Measurements from ENCODE around the gene RRAGC. TPM values are rescaled to one million over a fixed set of nuclear protein-coding genes. Genes with fewer than 3 reads are reported as not detected.
A peak's percentile ranks its signal among the peaks of the same experiment; 100 is the strongest.

The RRAGC gene
- total and polyA plus RNA-seq, 9 of the 15 experiments (the other 6 are each of a cell fraction or from before 2014, with no cell fraction given), result 3.9 to 16.9 (median 10.9) TPM

GRCh38 chr1:38789498-38790169, 69.9 kb downstream of the RRAGC start:
- Histone ChIP-seq H3K27me3 (ENCODE audit: control insufficient read depth in 2 of 2, insufficient read depth in 2 of 2, low read length in 2 of 2) (no peaks in the 10 kb centered on the region), H3K36me3 (ENCODE audit: control insufficient read depth, insufficient read depth, low read length) (no peaks in the 10 kb centered on the region), H3K4me2 (ENCODE audit: insufficient read depth, low read length) (peak overlapping the region; percentile 0; the same call in 1 of the 2 replicates), H4K20me1 (replicated peaks; ENCODE audit: control insufficient read depth, insufficient read depth, low read length) (no peaks in the 10 kb centered on the region), H3K79me2 (ENCODE audit: control insufficient read depth, insufficient read depth, low read length) (no peaks in the 10 kb centered on the region), H3K4me1 (replicated peaks in 1 of 2; ENCODE audit: control insufficient read depth in 2 of 2, insufficient read depth in 2 of 2, low read length in 2 of 2) (peaks cover 30 to 46% of the 10 kb centered on the region in 2 experiments), H3K9ac (ENCODE audit: insufficient read depth in 1 of 2, low read depth in 2 of 2, low read length in 2 of 2) (peak overlapping the region in 1 of 2 experiments; percentile 41; a peak in 1 of 4 replicates), H2AFZ (ENCODE audit: low read depth, low read length) (peak overlapping the region; percentile 58; the same call in 1 of the 2 replicates), H3K27ac (ENCODE audit: extremely low read depth, low read depth, low read length) (peak overlapping the region; percentile 35; the same call in 1 of the 3 replicates), H3K4me3 (no peak overlapping the region), H3K9me3 (replicated peaks; ENCODE audit: control insufficient read depth, insufficient read depth, low read depth, low read length) (peaks cover 10% of the 10 kb centered on the region), H3K9me1 (ENCODE audit: control insufficient read depth, insufficient read depth, low read length) (no peaks in the 10 kb centered on the region)
- DNase-seq (ENCODE audit: extremely low read depth in 1 of 4, low spot score in 3 of 4) (peak; percentile 54 to 77 (median 64)), FAIRE-seq (no peak), ATAC-seq (peak; percentile 51)
- WGBS (ENCODE audit: insufficient coverage, low coverage, missing lambda C conversion rate), result 9% methylated on average over 5 of the region's 5 CpGs
- BruUV-seq (replicated peaks), result no TSS peak
- POLR2A ChIA-PET, result interaction anchor here (0.7 to 1.7 kb wide), 9 partner anchors 8 to 178 kb away, joined by 3 to 12 read pairs (median 4); no protein-coding TSS in a partner anchor
- CTCF ChIA-PET (ENCODE audit: low intra/inter-chr PET ratio), result no interaction called here
- intact Hi-C loops (cut with micrococcal nuclease) (no loop called here), in situ Hi-C loops (cut with MboI) (no loop called here)
- TF ChIP-seq IFI16 (CRISPR knock-in tag; IDR thresholded peaks at IDR 0.05), result no peak
- TF ChIP-seq POU5F1 (IDR thresholded peaks at IDR 0.05; ENCODE audit: borderline replicate concordance, low read depth, low read length, partially characterized antibody), result no peak
- no peak for TF ChIP-seq ZNF764 (CRISPR knock-in tag; IDR thresholded peaks at IDR 0.05; ENCODE audit: low read depth)
- TF ChIP-seq ARID2 (IDR thresholded peaks at IDR 0.05), result no peak
- TF ChIP-seq ZNF239 (CRISPR knock-in tag; IDR thresholded peaks at IDR 0.05), result no peak
- no peak for TF ChIP-seq CHD7 (IDR thresholded peaks at IDR 0.05; ENCODE audit: low read depth, low read length)
- no peak for TF ChIP-seq RBFOX2 (IDR thresholded peaks at IDR 0.05; ENCODE audit: low read depth, low read length)
- TF ChIP-seq TRIM25 (IDR thresholded peaks at IDR 0.05; ENCODE audit: borderline replicate concordance), result no peak
- TF ChIP-seq ZNF165 (CRISPR knock-in tag; IDR thresholded peaks at IDR 0.05; ENCODE audit: borderline replicate concordance), result no peak
